CD4-positive, alpha-beta T cell treated with Interleukin-17A for 4 hours (primary cell): ENCODE measurements around the gene SH3PXD2A.
"Not testable (repeated sequence)": the region's sequence is repeated elsewhere in the genome, so short reads cannot be mapped to it uniquely, and the experiment has no call there.

Experiments
- DNase-seq: peaks from one replicate; pipeline ENCODE4 v3.0.0-alpha.2; 2020; ENCODE audit warnings: mixed read lengths

Gene SH3PXD2A

GRCh38 chr10:103679096-103679790 lies 176.1 kb downstream of the SH3PXD2A start:
- no peak for DNase-seq

DNA sequence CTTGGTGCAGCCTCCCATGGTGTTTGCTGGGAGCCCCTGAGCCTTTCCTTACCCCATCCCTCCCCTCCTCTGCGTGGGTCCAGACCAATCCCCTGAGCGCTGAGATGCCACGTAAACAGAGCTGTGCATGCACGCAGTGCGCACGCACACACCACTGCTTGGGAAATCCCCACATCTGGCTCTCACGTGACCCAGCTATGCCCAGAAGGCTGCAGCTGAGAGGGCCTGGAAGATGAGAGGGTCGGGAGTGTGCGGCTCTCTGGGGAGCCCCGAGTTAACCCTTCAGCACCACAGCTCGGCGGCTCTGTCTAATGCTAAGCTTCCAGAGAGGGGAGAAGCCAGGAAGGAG lies 177.2 kb downstream of the SH3PXD2A start:
- peak; percentile 91 for DNase-seq

DNA sequence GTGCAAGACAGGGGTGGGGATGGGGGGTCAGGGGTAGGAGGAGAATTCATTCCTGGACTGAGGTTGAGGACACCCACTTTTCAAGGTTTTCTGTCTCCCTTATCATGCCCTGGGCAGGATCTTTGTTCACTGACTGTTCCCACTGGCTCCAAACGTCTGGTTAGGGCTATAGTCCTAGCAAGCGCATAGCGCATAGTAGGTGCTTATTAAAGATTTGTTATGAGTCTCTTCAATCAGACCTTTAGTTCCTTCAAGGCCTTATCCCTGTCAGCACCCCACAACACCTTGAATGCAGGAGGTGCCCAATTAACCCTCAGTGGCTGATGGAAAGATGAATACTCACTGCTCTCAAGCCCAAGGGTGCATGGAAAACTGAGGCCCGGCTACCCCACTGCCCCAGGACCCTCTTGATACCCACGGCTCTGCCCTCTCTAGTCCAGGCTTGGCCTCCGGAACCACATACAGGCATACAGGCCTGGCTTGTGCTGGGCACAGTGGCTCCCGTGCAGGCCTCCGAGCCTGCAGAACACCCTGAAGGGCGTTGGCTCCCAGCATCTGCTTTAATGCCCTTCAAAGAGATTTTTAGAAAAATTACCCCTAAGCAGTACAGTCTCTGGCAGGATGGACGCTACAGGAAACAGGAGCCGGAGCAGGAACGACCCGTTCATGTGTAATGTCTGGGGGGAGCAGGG lies 177.7 kb downstream of the SH3PXD2A start:
- DNase-seq, result no peak

DNA sequence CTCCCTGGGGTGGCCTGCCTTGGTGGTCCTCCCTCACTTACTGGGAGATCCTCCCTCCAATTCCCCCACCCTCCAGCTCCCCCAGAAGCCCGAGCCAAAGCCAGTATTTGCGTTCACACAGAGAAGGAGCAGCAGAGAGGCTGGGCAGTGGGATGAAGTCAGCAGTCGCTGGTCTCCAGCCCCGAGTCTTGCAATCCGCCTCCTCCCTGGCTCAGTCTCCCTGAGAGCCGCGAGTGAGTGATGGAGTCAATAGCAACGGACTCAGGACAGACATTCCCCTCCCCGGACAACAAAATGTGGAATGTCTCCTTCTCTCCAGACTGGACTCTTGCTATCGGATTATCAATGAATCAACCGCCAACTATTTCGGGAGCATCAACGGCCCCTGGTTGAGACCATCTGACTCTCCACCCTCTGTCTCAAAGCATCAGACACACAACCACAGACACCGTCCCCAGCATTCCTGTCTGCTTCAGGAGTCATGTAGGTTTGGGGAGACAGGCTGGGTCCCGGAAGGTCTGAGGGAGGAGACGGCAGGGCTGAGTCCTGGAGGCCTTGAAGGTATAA lies 178.4 kb downstream of the SH3PXD2A start:
- no peak for DNase-seq

GRCh38 chr10:103676058-103676785 lies 179.2 kb downstream of the SH3PXD2A start:
- DNase-seq, result no peak

- DNase-seq, result no peak
These were observed 181.8 kb downstream of the SH3PXD2A start for GRCh38 chr10:103673606-103674005.

DNA sequence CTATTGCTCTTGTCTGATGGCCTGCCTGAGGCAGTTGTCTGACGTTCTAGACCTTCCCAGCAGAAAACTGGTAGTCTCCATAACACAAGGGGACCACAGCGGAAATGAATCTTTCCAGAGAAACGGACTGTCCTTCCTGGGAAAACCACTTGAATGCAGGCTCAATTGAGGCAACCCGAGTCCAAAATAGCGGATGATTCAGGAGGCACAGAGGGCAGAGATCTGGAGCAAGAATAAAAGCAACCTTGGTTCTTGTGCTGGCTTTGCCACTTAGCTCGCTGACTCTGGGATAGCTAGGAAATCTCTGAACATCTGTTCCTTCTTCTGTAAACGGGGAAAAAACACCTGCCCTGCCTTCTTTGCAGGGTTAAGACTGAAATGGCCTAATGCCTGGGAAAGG lies 183.0 kb downstream of the SH3PXD2A start:
- DNase-seq, result no peak

DNA sequence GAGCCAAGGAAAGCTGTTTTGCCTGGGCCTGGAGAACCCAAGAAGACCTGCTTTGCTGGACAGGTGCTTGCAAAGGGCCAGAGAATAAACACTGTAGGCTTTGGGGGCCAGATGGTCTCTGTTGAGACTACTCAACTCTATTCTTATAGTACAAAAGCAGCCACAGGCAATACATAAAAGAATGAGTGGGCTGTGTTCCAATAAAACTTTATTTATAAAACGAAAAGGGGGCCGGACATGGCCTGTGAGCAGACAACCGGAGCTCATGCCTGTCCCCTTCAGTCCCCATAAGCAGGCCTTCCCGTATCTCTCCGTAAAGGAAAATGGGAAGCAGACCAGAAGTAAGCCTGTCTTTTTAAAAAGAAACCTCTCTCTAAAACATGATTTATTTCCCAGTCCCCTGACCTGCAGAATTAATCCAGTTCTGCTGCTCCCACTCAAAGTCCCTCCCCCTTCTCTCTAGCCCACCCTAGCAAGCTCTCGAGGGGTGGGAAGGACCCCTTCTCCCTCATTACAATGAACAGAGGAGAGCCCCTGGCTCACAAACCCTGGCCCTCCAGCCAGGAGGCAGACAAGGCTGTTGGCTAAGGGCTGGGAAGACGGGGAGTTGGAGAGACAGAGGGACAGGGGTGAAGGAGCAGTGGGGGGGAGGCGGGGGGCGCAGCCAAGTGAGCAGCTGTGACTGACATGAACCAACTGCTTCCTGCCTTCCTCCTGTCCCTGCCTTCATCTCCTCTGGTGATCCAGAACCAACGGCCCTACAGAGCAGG lies 184.1 kb downstream of the SH3PXD2A start:
- no peak for DNase-seq

DNA sequence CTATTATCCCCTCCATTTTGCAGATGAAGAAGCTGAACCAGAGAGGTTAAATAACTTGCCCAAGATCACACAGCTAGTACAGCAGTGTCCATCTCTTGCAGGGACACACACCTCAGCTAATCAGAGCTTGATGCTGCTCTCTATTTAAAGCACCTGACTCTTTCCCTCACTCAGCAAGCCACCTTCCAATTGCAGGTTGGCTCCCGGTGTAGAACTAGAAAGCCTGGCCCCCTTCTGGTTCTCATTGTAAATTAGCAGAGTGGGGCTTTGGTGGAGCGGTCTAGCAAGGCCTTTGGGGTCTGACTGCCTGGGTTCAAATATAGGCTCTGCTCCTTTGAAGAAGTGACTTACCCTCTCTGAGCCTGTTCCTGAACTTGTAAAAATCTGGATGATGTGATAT lies 185.4 kb downstream of the SH3PXD2A start:
- no peak for DNase-seq

DNA sequence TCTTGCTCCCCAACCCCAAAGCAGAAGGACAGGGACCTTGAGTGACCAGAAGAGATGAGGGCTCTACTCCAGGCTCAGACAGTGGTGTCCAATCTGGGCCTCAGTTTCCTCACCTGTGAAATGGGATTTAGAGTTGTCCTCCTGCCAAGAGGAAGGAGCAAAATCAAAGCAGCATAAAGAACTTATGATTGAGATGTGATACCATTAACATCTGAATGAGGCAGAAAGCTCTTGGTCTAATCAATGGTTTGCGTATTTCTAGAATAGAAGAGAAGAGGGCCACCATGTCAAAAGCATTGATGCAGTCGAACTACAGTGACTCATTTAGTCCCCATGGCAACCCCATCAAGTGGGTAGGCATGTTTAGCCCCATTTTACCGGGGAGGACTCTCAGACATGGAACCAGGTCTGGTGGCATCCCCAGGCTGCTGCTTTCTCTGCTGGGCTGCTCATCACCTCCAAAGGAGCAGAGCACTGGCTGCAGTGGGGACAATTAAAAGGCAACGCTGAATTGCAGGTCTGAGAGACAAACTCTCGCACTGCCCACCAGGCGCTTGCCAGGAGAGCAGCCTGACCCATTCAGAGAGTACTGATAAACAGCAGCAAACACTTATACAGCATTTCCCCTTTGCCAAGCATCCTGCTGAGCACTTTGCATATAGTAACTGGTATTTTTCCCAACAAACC lies 186.0 kb downstream of the SH3PXD2A start:
- DNase-seq, result peak; percentile 19

DNA sequence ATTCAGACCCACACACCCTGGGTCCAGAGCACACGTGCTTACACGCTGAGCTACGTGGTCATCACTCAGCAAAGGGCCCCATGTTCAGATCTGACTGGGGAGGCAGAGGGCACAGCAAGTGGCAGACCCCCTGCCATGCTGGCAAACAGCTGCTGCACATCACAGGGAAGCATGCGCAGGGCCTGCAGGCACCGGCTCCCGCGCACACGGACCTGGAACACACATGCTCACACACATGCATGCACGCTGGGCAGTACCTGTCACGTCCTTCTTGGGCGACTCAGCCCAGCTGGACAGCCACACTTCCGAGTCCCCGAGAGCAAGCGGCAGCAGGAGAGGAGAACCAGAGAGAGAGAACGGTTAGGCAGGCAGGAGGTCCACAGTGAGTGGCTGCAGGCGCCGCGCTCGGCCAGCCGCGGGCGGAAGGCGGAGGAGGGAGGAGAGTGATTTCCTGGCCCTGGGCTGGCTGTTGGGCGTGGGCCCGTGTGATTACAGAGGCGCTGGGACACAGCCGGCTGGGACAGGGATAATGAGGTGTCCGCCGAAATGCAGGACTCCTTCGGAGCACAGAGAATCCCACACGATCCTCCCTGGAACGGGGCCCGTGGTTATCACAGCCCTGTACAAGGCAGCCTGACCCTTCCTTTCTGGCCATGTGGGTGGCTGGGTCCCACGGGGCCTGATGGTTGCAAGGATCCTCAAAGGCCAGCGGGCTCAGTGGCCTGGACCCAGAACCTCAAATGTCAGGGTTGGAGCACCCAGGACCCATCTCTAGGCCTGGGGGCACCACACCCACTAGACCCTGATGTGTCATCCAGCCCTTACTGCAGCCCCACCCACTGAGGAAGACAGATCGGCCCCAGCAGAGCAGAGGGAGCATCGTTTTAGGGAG lies 186.8 kb downstream of the SH3PXD2A start:
- peak; percentile 40 for DNase-seq

DNA sequence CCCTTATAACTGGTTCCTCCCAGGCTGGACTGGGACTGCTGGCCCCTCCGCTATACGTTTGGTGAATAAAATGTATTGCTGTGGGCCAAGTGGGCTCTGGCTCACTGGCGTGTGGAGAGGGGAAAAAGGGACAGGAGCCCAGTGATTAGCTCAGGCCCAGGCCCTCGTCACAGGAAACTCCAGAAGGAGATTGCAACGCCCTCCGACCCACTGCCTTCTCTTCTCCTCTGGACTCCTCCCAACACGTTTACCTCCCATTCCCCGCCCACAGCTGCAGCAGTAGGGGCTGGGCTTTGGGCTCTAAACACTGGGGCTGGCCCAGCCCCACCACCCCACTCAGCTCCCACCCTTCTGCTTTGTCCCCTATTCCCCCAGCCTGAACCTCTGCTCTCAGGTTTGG lies 188.0 kb downstream of the SH3PXD2A start:
- DNase-seq, result no peak

GRCh38 chr10:103666762-103667150 lies 188.6 kb downstream of the SH3PXD2A start:
- DNase-seq, result no peak

GRCh38 chr10:103666087-103666761 lies 189.2 kb downstream of the SH3PXD2A start:
- DNase-seq, result peak; percentile 28

GRCh38 chr10:103665162-103665889 lies 190.1 kb downstream of the SH3PXD2A start:
- no peak for DNase-seq

GRCh38 chr10:103663802-103664201 lies 191.6 kb downstream of the SH3PXD2A start:
- no peak for DNase-seq

DNA sequence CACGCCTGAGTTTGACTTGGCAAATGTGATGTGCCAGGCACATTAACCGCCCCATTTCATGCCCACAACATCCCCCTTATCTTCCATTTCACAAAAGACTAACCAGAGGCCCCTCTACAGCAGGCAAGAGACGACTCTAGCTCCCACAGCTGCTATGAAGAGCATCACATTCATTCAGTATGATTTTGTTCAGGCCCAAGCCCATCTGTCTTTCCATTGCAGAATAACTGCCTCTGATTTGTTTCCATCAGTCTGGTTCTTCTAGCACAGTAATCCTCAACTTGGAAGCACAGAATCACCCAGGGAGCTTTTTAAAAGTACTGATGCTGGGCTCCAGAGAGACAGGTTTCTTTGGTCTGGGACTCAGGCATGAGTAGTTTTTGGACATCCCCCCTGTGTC lies 192.1 kb downstream of the SH3PXD2A start:
- no peak for DNase-seq

DNA sequence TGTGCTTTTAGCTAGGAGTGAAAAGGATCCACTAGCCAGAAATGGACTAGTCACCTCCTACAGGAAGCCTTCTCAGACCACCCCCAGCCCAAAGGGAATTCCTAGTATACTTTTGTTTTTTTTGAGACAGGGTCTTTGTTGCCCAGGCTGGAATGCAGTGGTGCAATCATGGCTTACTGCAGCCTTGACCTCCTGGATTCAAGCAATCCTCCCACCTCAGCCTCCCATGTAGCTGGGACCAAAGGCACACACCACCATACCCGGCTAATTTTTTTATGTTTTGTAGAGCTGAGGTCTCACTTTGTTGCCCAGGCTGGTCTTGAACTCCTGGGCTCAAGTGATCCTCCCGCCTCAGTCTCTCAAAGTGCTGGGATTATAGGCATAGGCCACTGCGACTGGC lies 192.7 kb downstream of the SH3PXD2A start:
- not testable (repeated sequence) for DNase-seq

DNA sequence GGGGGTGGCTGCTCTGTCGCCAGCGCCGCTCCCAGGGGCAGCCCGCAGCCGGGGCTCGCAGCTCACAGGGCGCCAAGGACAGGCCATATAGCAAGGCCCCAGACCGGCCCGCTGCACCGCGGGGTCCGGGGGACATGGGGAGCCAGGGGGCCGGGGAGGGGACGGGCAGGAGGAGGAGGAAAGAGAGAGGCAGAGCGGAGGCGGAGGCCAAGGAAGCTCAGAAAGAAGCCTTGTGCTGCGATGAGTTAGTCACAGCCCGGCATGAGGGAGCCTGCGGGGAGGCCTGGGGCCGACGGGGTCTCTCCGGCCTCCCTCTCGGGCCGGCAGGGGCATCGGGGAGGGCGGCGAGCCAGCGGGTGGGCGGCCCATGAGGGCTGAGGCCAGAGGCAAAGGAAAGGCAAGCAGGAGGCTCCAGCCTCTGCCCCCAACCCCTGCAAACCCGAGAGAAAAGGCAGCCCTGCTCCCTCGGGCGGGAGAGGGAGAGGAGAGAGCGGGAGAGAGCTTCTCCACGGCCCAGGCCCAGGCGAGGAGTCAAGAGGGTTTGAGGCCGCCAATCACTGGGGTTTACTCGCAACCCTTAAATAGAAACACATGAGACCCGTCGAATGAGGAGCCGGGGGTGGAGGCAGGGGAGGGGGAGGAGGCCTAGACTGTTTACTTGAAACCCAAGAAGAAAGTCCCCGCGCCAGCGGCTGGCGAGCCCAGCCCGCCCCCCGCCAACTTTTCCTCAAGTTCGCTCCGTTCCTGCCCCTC lies 194.0 kb downstream of the SH3PXD2A start:
- peak; percentile 73 for DNase-seq
